Measurements from ENCODE around the gene OGDHL.
"Not testable (repeated sequence)": the region's sequence is repeated elsewhere in the genome, so short reads cannot be mapped to it uniquely, and the experiment has no call there.

Gene OGDHL

GRCh38 chr10:49741108-49741995 lies 20.8 kb downstream of the OGDHL start:
- Histone ChIP-seq H3K36me3 (ENCODE audit: insufficient read depth, low read length) (no peaks in the 10 kb centered on the region), H3K4me1 (ENCODE audit: insufficient read depth, low read length) (no peaks in the 10 kb centered on the region), H3K27me3 (ENCODE audit: insufficient read depth, low read length) (no peaks in the 10 kb centered on the region), H3K9me3 (ENCODE audit: low read length) (no peaks in the 10 kb centered on the region), H2AFZ (ENCODE audit: low read depth, low read length) (no peak overlapping the region), H3K4me3 (ENCODE audit: low read length) (no peak overlapping the region)

GRCh38 chr10:49740346-49741107 lies 21.6 kb downstream of the OGDHL start:
- H2AFZ ChIP-seq (ENCODE audit: low read depth, low read length) = no peak overlapping the region
- no peaks in the 10 kb centered on the region for H3K36me3 ChIP-seq (ENCODE audit: insufficient read depth, low read length)
- no peak overlapping the region for H3K4me3 ChIP-seq (ENCODE audit: low read length)
- H3K4me1 ChIP-seq (ENCODE audit: insufficient read depth, low read length) = no peaks in the 10 kb centered on the region
- H3K27me3 ChIP-seq (ENCODE audit: insufficient read depth, low read length) = no peaks in the 10 kb centered on the region
- no peaks in the 10 kb centered on the region for H3K9me3 ChIP-seq (ENCODE audit: low read length)

GRCh38 chr10:49739426-49739825 lies 22.7 kb downstream of the OGDHL start:
- no peaks in the 10 kb centered on the region for H3K4me1 ChIP-seq (ENCODE audit: insufficient read depth, low read length)
- H3K9me3 ChIP-seq (ENCODE audit: low read length) = no peaks in the 10 kb centered on the region
- H3K27me3 ChIP-seq (ENCODE audit: insufficient read depth, low read length) = no peaks in the 10 kb centered on the region
- H3K36me3 ChIP-seq (ENCODE audit: insufficient read depth, low read length) = no peaks in the 10 kb centered on the region
- H2AFZ ChIP-seq (ENCODE audit: low read depth, low read length) = no peak overlapping the region
- H3K4me3 ChIP-seq (ENCODE audit: low read length) = no peak overlapping the region

GRCh38 chr10:49738616-49739360 lies 23.3 kb downstream of the OGDHL start:
- no peaks in the 10 kb centered on the region for H3K27me3 ChIP-seq (ENCODE audit: insufficient read depth, low read length)
- H3K9me3 ChIP-seq (ENCODE audit: low read length) = no peaks in the 10 kb centered on the region
- no peaks in the 10 kb centered on the region for H3K4me1 ChIP-seq (ENCODE audit: insufficient read depth, low read length)
- H3K4me3 ChIP-seq (ENCODE audit: low read length) = no peak overlapping the region
- H3K36me3 ChIP-seq (ENCODE audit: insufficient read depth, low read length) = no peaks in the 10 kb centered on the region
- H2AFZ ChIP-seq (ENCODE audit: low read depth, low read length) = no peak overlapping the region

GRCh38 chr10:49737474-49738201 lies 24.5 kb downstream of the OGDHL start:
- Histone ChIP-seq H2AFZ (ENCODE audit: low read depth, low read length) (no peak overlapping the region), H3K36me3 (ENCODE audit: insufficient read depth, low read length) (no peaks in the 10 kb centered on the region), H3K9me3 (ENCODE audit: low read length) (no peaks in the 10 kb centered on the region), H3K4me3 (ENCODE audit: low read length) (no peak overlapping the region), H3K27me3 (ENCODE audit: insufficient read depth, low read length) (no peaks in the 10 kb centered on the region), H3K4me1 (ENCODE audit: insufficient read depth, low read length) (no peaks in the 10 kb centered on the region)

- Histone ChIP-seq H2AFZ (ENCODE audit: low read depth, low read length) (no peak overlapping the region), H3K4me1 (ENCODE audit: insufficient read depth, low read length) (no peaks in the 10 kb centered on the region), H3K36me3 (ENCODE audit: insufficient read depth, low read length) (no peaks in the 10 kb centered on the region), H3K4me3 (ENCODE audit: low read length) (no peak overlapping the region), H3K9me3 (ENCODE audit: low read length) (no peaks in the 10 kb centered on the region), H3K27me3 (ENCODE audit: insufficient read depth, low read length) (no peaks in the 10 kb centered on the region)
Measured at GRCh38 chr10:49736564-49737113, 25.5 kb downstream of the OGDHL start.

- H2AFZ ChIP-seq (ENCODE audit: low read depth, low read length) = no peak overlapping the region
- no peaks in the 10 kb centered on the region for H3K9me3 ChIP-seq (ENCODE audit: low read length)
- H3K4me1 ChIP-seq (ENCODE audit: insufficient read depth, low read length) = no peaks in the 10 kb centered on the region
- no peaks in the 10 kb centered on the region for H3K36me3 ChIP-seq (ENCODE audit: insufficient read depth, low read length)
- no peak overlapping the region for H3K4me3 ChIP-seq (ENCODE audit: low read length)
- no peaks in the 10 kb centered on the region for H3K27me3 ChIP-seq (ENCODE audit: insufficient read depth, low read length)
Measured at GRCh38 chr10:49735848-49736563, 26.1 kb downstream of the OGDHL start.

- H3K36me3 ChIP-seq (ENCODE audit: insufficient read depth, low read length) = no peaks in the 10 kb centered on the region
- H2AFZ ChIP-seq (ENCODE audit: low read depth, low read length) = no peak overlapping the region
- no peaks in the 10 kb centered on the region for H3K4me1 ChIP-seq (ENCODE audit: insufficient read depth, low read length)
- no peak overlapping the region for H3K4me3 ChIP-seq (ENCODE audit: low read length)
- no peaks in the 10 kb centered on the region for H3K27me3 ChIP-seq (ENCODE audit: insufficient read depth, low read length)
- no peaks in the 10 kb centered on the region for H3K9me3 ChIP-seq (ENCODE audit: low read length)
Measured at GRCh38 chr10:49735161-49735560, 27.0 kb downstream of the OGDHL start.

- no peak overlapping the region for H3K4me3 ChIP-seq (ENCODE audit: low read length)
- no peaks in the 10 kb centered on the region for H3K9me3 ChIP-seq (ENCODE audit: low read length)
- H2AFZ ChIP-seq (ENCODE audit: low read depth, low read length) = no peak overlapping the region
- H3K36me3 ChIP-seq (ENCODE audit: insufficient read depth, low read length) = no peaks in the 10 kb centered on the region
- no peaks in the 10 kb centered on the region for H3K4me1 ChIP-seq (ENCODE audit: insufficient read depth, low read length)
- no peaks in the 10 kb centered on the region for H3K27me3 ChIP-seq (ENCODE audit: insufficient read depth, low read length)
Measured at GRCh38 chr10:49734676-49735075, 27.4 kb downstream of the OGDHL start.

GRCh38 chr10:49733866-49734265 lies 28.3 kb downstream of the OGDHL start:
- Histone ChIP-seq H3K36me3 (ENCODE audit: insufficient read depth, low read length) (no peaks in the 10 kb centered on the region), H3K27me3 (ENCODE audit: insufficient read depth, low read length) (no peaks in the 10 kb centered on the region), H3K4me3 (ENCODE audit: low read length) (no peak overlapping the region), H3K9me3 (ENCODE audit: low read length) (no peaks in the 10 kb centered on the region), H2AFZ (ENCODE audit: low read depth, low read length) (no peak overlapping the region), H3K4me1 (ENCODE audit: insufficient read depth, low read length) (no peaks in the 10 kb centered on the region)

GRCh38 chr10:49726593-49726992 lies 35.5 kb downstream of the OGDHL start:
- no peaks in the 10 kb centered on the region for H3K36me3 ChIP-seq (ENCODE audit: insufficient read depth, low read length)
- H3K27me3 ChIP-seq (ENCODE audit: insufficient read depth, low read length) = no peaks in the 10 kb centered on the region
- no peak overlapping the region for H3K4me3 ChIP-seq (ENCODE audit: low read length)
- H2AFZ ChIP-seq (ENCODE audit: low read depth, low read length) = no peak overlapping the region
- H3K4me1 ChIP-seq (ENCODE audit: insufficient read depth, low read length) = no peaks in the 10 kb centered on the region
- no peaks in the 10 kb centered on the region for H3K9me3 ChIP-seq (ENCODE audit: low read length)

GRCh38 chr10:49715157-49715556 lies 47.0 kb downstream of the OGDHL start:
- not testable (repeated sequence) for H3K27me3 ChIP-seq (ENCODE audit: insufficient read depth, low read length); H2AFZ ChIP-seq (ENCODE audit: low read depth, low read length); H3K9me3 ChIP-seq (ENCODE audit: low read length); H3K4me1 ChIP-seq (ENCODE audit: insufficient read depth, low read length); H3K4me3 ChIP-seq (ENCODE audit: low read length); H3K36me3 ChIP-seq (ENCODE audit: insufficient read depth, low read length)

All from neuron (in vitro differentiated cells).